ENCODE data around the gene FOXD4L1.
"Not testable (repeated sequence)": the region's sequence is repeated elsewhere in the genome, so short reads cannot be mapped to it uniquely, and the experiment has no call there.

GRCh38 chr2:113476688-113477368, 21.6 kb upstream of the FOXD4L1 start:
- TF ChIP-seq, protein P1, sequence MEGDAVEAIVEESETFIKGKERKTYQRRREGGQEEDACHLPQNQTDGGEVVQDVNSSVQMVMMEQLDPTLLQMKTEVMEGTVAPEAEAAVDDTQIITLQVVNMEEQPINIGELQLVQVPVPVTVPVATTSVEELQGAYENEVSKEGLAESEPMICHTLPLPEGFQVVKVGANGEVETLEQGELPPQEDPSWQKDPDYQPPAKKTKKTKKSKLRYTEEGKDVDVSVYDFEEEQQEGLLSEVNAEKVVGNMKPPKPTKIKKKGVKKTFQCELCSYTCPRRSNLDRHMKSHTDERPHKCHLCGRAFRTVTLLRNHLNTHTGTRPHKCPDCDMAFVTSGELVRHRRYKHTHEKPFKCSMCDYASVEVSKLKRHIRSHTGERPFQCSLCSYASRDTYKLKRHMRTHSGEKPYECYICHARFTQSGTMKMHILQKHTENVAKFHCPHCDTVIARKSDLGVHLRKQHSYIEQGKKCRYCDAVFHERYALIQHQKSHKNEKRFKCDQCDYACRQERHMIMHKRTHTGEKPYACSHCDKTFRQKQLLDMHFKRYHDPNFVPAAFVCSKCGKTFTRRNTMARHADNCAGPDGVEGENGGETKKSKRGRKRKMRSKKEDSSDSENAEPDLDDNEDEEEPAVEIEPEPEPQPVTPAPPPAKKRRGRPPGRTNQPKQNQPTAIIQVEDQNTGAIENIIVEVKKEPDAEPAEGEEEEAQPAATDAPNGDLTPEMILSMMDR (IDR thresholded peaks at IDR 0.05 in 8 of 11, conservative IDR thresholded peaks at IDR 0.05 in 3 of 11) = not testable (repeated sequence)
- not testable (repeated sequence) for TF ChIP-seq POLR2AphosphoS5, POLR2A (IDR thresholded peaks at IDR 0.05)

Data from spleen (tissue), 7 donors.